GM18498 (cell line): Measurements from ENCODE around the gene ITPR1.

ENCODE experiments used
- ATAC-seq: cut with Tn5 transposase; IDR thresholded peaks from one replicate; pipeline ENCODE4 v1.9.1; 2021; ENCODE audit warnings: mild to moderate bottlenecking, moderate library complexity; ENCODE audit not compliant: unreplicated experiment

ITPR1 gene

DNA sequence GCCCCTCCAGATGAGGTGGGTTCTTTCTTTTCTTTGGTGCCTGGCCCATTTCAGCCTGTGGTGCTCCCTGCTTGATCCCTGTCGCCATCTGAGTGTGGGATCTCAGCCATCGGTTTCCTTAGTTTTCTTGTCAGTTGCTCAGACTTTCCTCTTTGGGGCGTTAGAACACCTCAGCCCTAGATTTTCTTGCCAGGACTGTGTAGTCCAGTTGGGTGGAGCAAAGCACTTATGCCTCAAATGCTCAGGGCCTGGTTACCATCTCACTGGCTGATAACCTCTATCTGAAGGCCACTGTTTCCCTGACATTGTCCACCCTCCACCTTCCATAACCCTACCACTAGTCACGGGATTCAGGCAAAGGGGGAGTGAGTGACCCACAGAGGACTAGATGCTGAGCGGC lies 277.4 kb downstream of the ITPR1 start:
- ATAC-seq = no peak

DNA sequence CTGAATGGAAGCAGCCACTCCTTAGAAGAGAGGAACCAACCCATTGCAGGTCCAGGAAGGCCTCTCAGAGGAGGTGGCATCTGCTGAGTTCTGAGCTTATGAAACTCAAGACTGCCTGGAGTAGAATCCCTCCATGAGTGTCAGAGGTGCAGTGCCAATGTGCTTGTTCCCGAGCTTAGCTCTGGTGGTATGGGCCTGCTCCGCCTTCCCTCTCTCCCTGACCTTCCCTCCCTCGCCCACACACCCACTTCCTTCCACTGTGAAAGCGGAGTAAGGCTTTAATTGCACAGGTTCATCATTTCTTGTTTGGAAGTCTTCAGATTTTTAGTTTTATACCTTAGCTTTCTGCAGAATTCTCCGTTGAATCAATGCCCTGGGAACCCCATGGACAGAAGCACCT lies 278.1 kb downstream of the ITPR1 start:
- ATAC-seq = no peak

- ATAC-seq = no peak
Measured at GRCh38 chr3:4772171-4772804, 279.1 kb downstream of the ITPR1 start.

- no peak for ATAC-seq
Measured at GRCh38 chr3:4772858-4773257, 279.7 kb downstream of the ITPR1 start.

- no peak for ATAC-seq
Measured at GRCh38 chr3:4773583-4773982, 280.4 kb downstream of the ITPR1 start.

- no peak for ATAC-seq
Measured at GRCh38 chr3:4774531-4774930, 281.4 kb downstream of the ITPR1 start.

DNA sequence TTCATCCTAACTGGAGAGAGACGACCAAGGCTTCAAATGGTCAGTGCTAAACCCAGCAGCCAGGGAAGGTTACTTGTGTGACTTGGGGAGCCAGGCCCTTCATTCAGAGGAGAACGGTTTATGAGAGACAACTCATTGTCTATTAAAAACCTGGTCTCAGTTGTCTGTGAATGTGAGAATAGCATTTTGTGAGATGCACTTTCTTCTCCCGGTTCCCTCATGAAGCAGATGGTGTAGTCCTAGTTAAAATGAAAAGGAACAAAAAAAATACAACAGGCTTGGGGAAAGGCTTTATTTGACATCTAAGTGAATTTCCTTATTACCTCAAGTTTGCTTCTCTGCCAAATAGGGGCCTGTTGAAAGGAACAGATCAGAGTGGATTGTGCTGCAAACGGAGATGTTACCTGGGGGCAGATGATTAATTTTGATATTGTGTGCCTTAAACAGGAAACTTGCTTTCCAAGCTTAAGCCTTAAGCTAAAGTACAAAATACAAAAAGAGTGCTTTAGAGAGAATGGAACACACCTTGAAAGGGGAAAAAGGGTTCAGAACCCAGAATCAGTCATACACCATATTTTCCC lies 283.3 kb downstream of the ITPR1 start:
- ATAC-seq = peak; percentile 35

DNA sequence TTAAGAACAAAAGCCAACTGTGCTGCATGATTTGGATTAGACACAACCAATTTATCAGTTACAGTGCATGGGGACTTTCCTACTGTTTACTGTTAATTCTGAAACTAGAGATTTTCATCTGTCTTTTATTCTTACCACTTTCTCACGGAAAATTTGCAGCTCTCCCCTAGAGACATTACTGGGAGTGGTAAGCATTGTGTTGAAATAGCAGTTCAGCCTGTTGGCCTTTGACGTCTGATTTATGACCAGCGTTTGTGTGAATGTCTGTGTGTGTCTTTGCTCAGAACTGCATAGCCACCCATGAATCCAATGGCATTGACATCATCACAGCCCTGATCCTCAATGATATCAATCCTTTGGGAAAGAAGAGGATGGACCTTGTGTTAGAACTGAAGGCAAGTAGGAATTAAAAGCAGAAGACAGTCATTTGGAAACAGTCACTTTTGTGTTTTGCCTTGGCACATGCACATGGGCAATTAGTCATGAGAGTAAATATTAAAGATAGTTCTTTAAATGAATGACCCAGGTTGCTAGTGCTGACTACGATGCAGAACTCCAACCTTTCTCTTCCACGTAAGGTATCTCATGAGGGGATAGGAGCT lies 283.9 kb downstream of the ITPR1 start:
- ATAC-seq = peak; percentile 78

GRCh38 chr3:4778119-4778518 lies 285.0 kb downstream of the ITPR1 start:
- ATAC-seq = no peak

GRCh38 chr3:4778740-4779139 lies 285.6 kb downstream of the ITPR1 start:
- ATAC-seq = no peak

- ATAC-seq = no peak
Measured at GRCh38 chr3:4780545-4780957, 287.4 kb downstream of the ITPR1 start.

DNA sequence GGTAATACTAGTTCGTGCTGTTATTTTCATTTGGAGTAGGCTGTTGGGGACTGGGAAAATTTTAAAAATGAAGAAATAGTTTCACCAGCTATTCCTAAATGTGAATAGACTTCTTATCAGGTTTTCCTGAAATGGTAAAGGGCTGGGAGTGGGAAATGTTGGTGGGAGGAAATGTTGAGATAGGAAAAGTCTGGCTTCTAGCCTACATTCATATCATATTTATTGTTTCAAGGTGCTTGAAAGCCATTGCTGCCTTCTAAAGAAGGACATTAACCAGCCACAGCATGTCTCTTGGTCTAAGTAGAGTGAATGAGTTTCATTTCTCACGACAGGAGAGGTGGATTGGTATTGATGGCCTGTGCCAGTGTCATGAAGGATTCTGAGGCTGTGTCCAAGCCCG lies 288.9 kb downstream of the ITPR1 start:
- no peak for ATAC-seq

DNA sequence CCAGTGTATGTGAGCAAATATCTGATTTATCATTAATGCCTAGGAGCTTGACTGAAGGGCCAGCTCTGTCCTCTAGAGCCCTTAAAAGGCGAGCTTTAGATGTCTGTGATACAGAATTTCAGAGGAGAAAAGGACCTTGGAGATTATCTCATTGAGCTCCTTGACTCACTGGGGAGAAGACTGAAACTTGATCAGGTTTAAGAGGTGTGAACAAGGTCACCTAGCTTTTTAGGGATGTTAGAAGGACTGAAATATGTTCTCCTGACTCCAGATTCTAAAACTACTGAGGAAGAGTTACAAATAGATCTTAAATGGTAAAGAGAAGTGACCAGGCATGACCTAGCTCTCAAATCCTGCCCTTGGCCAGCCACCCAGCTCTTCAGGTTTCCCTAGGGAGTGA lies 292.4 kb downstream of the ITPR1 start:
- no peak for ATAC-seq

DNA sequence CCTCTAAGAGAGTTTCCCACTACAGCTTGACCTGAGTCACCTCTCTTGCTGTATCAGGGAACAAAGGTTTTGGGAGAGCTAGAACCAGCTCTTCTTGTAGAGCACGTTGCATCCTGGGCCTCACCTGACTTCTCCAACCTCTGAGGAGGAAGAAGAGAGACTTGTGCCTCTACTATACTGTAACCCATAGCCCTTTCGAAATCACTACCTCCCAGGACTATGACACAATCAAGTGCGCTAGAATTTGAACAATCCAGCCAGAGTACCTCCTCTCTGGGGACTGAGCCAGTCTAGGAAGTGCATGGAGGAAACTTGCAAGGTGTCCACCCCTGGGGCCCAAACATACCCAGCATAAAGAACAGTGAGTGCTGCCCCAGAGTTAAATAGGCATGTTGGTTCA lies 293.3 kb downstream of the ITPR1 start:
- ATAC-seq = no peak

GRCh38 chr3:4791358-4791757 lies 298.2 kb downstream of the ITPR1 start:
- no peak for ATAC-seq

- no peak for ATAC-seq
Measured at GRCh38 chr3:4793311-4793710, 300.2 kb downstream of the ITPR1 start.

DNA sequence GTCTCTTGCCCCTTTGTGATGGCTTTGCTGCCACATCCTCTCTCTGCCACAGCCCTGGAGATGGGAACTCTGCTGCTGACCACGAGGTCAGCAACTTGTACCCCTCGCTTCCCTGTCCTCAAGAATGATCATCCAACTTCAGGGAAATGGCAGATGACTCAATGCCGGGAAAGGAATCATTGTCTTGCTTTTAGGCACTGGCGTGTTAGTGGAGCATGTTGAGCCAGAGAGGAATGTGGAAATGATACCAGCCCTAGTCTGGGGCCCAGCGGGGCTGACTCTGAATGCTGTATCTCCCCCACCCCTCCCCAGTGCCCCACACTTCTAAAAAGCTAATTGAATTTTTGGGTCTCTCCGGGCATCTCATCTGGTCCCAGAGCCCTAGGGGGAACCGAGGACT lies 301.2 kb downstream of the ITPR1 start:
- ATAC-seq = no peak

DNA sequence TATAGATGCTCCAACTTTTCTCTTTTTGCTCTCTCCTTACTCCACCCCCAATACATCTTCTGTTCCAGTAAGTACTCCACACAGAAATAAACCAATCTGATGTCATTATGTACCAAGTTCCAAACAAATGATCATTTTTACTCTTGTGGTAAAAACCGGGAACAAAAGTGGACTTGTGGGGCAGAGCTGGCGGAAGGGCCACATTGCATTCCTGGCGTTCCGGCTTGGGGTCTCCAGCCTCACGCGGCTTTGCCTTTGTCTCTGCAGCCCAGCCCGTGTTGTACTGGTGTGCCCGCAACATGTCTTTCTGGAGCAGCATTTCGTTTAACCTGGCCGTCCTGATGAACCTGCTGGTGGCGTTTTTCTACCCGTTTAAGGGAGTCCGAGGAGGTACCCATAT lies 301.6 kb downstream of the ITPR1 start:
- no peak for ATAC-seq

DNA sequence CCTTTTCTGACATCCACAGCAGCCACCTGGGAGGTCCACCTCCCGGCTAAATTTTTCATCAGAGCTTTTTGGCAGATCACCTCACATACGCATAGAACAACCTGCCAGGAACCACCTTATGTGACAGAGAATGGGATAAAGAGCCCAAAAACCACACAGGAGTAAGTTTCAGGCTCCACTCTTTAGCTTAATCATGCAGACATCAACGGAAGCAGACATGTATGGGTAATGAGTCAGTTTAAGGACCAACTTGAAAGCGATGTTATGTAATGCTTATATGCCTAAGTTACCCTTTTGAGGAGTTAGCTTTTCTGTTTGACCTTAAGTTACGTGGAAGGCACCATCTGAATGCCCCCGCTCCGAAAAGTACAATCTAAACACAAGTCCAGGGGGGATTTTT lies 302.8 kb downstream of the ITPR1 start:
- no peak for ATAC-seq

GRCh38 chr3:4797201-4797705 lies 304.1 kb downstream of the ITPR1 start:
- ATAC-seq = no peak

DNA sequence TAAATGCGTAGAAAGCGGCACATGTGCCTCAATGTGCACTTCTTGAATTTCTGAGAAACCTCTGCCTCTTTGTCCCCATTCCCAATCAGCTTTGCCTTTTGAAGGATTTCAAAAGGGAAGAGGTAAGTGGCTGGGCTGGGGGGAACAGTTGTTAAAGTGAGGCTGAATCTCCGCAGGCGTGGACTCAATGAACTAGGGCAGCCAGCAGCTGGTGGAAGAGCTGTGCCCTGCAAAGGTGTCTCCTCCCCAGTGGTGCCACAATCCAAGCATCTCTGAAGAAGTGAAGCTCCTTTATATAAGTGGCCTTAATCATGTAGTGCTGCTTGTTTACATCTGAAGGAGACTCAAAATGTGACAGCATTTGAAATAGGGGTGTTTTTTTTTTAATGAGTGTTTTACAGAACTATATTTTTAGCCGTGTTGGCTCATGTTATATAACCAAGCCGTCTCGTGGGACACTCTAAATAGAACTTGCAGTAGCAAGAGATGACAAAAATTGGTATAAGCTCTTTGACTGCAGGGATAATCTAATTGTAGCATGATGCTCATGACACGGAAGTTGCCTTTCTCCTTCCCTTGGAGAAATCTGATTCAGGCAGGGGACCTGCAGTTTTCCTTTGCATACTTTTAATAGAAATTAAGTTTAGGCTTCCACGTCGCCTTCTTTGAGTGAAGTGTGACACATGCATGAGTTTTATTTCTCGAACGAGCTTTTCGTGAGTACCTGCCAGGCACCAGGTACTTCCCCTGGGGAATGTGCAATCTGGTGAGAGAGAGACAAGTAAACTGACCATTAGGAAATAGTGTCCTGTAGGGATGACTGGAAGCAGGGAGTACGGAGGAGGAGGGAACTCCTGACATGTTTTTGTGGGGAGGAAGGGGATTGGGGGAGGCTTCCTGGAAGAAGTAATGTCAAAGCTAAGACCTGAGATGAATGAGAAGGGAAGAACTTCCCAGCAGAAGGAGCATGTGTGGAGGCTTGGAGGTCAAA lies 306.4 kb downstream of the ITPR1 start:
- no peak for ATAC-seq
